ENCODE data around the gene SYNGR2.
"Not testable (repeated sequence)": the region's sequence is repeated elsewhere in the genome, so short reads cannot be mapped to it uniquely, and the experiment has no call there.

The SYNGR2 gene

GRCh38 chr17:78170692-78171590 is 2.6 kb downstream of the SYNGR2 start:
- FAIRE-seq, result no peak
- DNase-seq (ENCODE audit: insufficient read length, low spot score), result no peak

- not testable (repeated sequence) for DNase-seq (ENCODE audit: insufficient read length, low spot score); FAIRE-seq
Measured at GRCh38 chr17:78171591-78172248, 3.3 kb downstream of the SYNGR2 start.

GRCh38 chr17:78172249-78173051 is 4.1 kb downstream of the SYNGR2 start:
- no peak for DNase-seq (ENCODE audit: insufficient read length, low spot score)
- FAIRE-seq, result peak; percentile 64

GRCh38 chr17:78173097-78173715 is 4.8 kb downstream of the SYNGR2 start:
- DNase-seq (ENCODE audit: insufficient read length, low spot score) (peak; percentile 65), FAIRE-seq (peak; percentile 65)

GRCh38 chr17:78174346-78174869 is 6.0 kb downstream of the SYNGR2 start:
- FAIRE-seq (no peak), DNase-seq (ENCODE audit: insufficient read length, low spot score) (no peak)

GRCh38 chr17:78174870-78175642 is 6.7 kb downstream of the SYNGR2 start:
- DNase-seq (ENCODE audit: insufficient read length, low spot score), result no peak
- FAIRE-seq, result no peak

- DNase-seq (ENCODE audit: insufficient read length, low spot score) (no peak), FAIRE-seq (no peak)
Measured at GRCh38 chr17:78175643-78175981, 7.2 kb downstream of the SYNGR2 start.

- DNase-seq (ENCODE audit: insufficient read length, low spot score) (no peak), FAIRE-seq (peak; percentile 11)
Measured at GRCh38 chr17:78176548-78177025, 8.2 kb downstream of the SYNGR2 start.

GRCh38 chr17:78179372-78179771 is 11.0 kb downstream of the SYNGR2 start:
- FAIRE-seq (no peak), DNase-seq (ENCODE audit: insufficient read length, low spot score) (no peak)

- no peak for FAIRE-seq
- DNase-seq (ENCODE audit: insufficient read length, low spot score), result no peak
Measured at GRCh38 chr17:78180083-78180482, 11.7 kb downstream of the SYNGR2 start.

- no peak for FAIRE-seq
- DNase-seq (ENCODE audit: insufficient read length, low spot score), result no peak
Measured at GRCh38 chr17:78180508-78180907, 12.1 kb downstream of the SYNGR2 start.

- DNase-seq (ENCODE audit: insufficient read length, low spot score) (no peak), FAIRE-seq (no peak)
Measured at GRCh38 chr17:78182504-78182903, 14.1 kb downstream of the SYNGR2 start.

- FAIRE-seq (no peak), DNase-seq (ENCODE audit: insufficient read length, low spot score) (no peak)
Measured at GRCh38 chr17:78183916-78184315, 15.5 kb downstream of the SYNGR2 start.

GRCh38 chr17:78184351-78184750 is 16.0 kb downstream of the SYNGR2 start:
- no peak for FAIRE-seq
- no peak for DNase-seq (ENCODE audit: insufficient read length, low spot score)

- FAIRE-seq, result no peak
- DNase-seq (ENCODE audit: insufficient read length, low spot score), result no peak
Measured at GRCh38 chr17:78184868-78185267, 16.5 kb downstream of the SYNGR2 start.

- no peak for DNase-seq (ENCODE audit: insufficient read length, low spot score)
- FAIRE-seq, result peak; percentile 44
Measured at GRCh38 chr17:78185981-78186691, 17.8 kb downstream of the SYNGR2 start.

- peak; percentile 93 for FAIRE-seq
- peak; percentile 98 for DNase-seq (ENCODE audit: insufficient read length, low spot score)
Measured at GRCh38 chr17:78186692-78187595, 18.6 kb downstream of the SYNGR2 start, which contains the start of the genes AFMID and TK1. TSS of gene AFMID (plus strand) at chr17:78187362. CDS start at chr17:78187371, 9 bp downstream. TSS of gene TK1 (minus strand) at chr17:78187052. CDS start at chr17:78186994, 58 bp downstream.

GRCh38 chr17:78196716-78197115 is 28.3 kb downstream of the SYNGR2 start:
- FAIRE-seq (no peak), DNase-seq (ENCODE audit: insufficient read length, low spot score) (no peak)

Data from GM19239 (cell line).